GM20431 (cell line): Measurements from ENCODE around the gene UBE2QL1.

Experiments
- in situ Hi-C: fragments of 300-500 bp; cut with MseI, MboI; formaldehyde crosslinking; loops from one replicate; pipeline ENCODE4 v1.15.0; 2020; ENCODE audit warnings: low sequenced_read_pairs; ENCODE audit not compliant: unreplicated experiment

UBE2QL1 gene

DNA sequence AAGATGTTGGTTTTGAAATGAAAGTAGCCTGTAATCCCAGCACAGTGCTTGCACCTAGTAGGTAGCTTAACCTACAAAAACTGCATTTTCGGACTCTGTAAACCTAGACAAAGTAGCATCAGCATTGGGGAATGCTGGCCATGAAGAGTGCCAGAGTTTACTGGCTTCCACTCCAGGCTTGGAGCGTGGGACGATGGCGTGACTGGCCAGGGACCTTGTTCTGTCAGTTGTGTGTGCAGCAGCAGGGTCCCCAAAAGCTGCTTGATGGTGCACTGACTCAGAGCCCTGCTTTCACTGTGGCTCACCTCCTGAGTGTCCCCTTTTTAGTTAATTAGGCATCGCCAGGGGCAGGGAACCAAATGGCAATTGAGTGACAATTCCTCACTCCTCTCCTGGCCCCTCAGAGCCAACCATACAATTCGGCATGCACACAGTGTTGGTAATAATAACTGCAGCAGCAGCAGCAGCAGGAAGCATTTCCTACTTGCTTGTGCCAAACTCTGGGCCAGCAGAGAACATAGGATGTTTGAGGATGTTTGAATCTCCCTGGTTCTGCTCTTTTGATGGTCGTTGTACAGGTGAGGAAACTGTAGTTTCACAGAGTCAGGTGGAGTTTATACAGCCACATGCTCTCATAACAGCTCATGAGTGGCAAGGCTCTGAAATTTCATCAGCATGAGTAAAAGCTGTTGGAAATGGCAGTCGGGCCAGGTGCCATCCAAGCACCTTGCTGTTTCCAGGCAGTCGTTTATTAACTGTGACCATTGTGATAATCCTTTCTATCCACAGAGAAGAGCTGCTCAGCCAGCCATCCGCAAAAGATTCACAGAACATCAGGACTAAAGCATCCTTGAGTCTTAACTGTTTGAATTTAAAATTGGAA lies 4.2 kb downstream of the UBE2QL1 start:
- in situ Hi-C loops = no loop called here

DNA sequence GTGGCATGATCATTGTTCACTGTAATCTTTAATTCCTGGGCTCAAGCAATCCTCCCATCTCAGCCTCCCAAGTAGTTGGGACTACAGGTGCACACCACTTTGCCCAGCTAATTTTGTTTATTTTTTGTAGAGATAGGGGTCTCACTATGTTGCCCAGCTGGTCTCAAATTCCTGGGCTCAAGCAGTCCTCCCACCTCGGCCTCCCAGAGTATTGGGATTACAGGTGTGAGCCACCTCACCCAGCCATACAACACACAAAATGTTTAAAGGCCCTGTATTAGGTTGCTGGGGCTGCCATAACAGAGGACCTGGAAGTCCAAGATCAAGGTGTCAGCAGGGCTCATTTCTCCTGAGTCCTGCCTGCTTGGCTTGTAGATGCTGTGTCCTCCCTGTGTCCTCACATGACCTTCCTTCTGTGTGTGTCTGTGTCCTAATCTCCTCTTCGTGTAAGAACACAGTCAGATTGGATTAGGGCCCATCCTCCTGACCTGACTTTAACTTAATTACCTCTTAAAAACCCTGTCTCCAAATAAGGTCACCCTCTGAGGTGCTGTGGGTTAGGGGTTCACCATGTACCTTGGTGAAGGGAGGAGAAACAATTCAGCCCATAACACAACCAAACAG lies 5.4 kb downstream of the UBE2QL1 start:
- in situ Hi-C loops = no loop called here

DNA sequence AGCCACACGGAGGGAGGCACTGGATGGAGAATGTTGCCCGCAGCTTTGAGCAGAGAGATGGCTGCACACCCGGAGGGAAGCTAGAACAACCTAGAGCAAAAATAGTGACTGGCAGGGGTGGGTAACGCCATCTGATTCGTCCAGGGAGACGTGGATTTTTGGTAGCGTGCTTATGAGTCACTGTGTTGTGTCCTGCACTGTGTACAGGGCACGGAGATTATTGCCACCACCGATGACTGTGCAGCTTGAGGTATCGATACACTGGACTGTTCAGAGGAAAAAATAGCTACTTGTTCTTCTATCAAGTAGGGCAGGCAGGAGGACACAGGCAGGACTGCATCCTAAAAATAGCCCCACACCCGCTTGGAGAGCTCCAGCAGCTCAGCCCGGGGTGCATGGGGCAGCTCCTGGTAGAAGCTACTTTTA lies 6.0 kb downstream of the UBE2QL1 start:
- in situ Hi-C loops = no loop called here

DNA sequence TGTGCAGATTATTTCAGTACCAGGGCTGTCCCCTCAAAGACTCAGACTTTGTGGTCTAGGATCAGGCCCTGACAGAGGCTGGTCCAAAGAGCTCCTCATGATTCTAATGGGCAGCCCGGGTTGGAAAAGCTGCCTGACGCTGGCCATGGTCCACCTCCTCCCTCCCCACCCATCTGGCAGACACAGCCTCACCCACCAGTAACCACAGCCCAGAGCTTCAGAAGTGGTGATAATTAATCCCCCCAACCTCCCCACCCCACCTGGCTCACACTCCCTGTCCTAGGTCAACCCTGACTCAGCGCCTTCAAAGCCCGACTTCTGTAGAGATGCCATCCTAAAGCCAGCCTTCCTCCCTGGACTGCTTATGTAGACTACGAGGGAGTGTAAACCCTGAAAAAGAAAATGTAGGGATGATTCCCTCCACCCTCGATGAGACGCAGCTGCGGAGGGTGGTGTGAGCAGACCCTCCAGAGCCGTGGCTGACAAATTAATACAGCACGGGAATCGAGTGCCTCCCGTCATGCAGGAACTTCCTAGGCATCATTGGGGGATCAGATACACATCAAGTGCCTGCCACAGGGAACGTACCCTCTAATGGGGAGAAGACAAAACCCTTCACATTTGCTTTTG lies 7.0 kb downstream of the UBE2QL1 start:
- in situ Hi-C loops = no loop called here

DNA sequence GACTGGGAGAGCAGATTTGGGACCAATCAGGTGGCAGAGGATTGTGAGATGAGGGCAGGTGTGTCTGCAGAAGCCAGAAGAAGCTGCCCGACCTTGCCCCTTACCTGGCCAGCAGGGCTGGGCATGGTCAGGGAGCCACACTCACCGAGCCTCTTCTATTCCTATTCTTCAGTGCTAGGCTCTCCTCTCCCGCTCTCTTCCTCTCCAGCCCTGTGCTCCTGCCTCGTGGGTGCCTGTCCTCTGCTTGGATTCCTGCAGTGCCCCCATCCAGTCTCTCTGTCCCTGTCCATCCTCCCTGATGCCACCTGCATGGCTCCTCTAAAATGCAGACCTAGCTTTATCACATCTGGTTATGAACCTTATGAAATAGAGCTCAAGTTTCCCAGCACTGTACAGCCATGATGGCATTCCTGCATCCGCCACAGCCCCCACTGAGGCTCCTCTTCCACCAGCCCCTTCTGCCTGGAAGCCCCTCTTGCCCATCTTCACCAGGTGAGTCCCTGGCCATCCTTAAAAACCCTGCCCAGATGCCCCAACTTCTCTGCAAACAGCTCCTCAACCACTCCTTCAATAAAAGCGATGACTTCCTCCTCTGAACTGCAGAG lies 8.2 kb downstream of the UBE2QL1 start:
- in situ Hi-C loops = no loop called here

DNA sequence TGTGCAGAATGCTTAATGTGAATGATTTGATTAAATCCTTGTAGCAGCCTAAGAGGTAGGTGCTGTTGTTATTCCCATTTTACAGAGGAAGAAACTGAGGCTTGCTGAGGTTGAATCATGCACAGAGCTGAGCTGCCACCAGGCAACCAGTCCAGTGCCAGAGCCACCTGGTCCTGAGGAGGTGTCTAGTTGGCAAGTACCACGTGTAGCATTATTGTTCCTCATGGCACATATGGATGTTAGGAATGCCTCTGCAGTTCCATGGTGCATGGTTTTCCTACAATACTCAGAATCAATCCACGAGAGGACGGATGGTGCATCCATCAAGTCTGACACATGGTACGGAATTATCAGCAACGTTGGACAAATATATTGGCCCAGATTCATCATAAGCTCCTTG lies 8.9 kb downstream of the UBE2QL1 start:
- in situ Hi-C loops = no loop called here

DNA sequence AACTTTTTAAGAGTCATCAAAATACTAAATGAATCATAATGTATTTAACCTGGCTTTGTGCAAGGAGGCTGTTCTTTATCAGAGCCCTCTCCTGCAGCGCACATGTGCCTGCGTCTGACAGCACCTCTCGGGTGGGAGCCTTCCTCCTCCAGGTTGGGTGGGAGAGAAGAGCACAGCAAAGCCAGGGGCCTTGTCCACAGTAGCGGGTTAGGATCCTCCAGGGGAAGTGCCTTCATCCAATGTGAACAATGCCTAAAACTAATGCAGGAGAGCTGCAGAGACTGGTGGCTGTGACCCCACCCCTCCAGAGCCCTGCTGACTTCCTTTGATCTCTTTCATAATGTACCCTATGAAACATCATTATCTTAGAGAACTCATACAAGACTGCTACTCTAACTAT lies 10.2 kb downstream of the UBE2QL1 start:
- in situ Hi-C loops = no loop called here

DNA sequence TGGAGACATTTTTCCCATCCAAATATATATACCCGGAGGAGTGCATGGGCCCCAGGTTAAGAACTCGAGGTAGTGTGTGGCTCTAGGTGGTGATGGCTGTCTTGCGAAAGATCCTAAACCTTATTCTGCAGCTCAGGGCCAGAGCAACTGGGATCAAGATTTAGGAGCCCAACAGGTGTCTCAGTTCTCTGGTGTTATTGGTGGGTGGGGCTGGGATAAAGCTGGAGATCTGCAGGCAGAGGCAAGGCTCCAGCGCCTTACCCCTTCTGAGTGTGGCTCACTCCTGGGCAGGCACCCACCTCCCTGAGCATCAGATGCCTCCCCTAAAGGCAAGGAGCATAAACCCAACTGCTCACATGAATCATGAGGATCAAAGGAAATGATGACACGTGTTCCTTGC lies 11.2 kb downstream of the UBE2QL1 start:
- in situ Hi-C loops = no loop called here

DNA sequence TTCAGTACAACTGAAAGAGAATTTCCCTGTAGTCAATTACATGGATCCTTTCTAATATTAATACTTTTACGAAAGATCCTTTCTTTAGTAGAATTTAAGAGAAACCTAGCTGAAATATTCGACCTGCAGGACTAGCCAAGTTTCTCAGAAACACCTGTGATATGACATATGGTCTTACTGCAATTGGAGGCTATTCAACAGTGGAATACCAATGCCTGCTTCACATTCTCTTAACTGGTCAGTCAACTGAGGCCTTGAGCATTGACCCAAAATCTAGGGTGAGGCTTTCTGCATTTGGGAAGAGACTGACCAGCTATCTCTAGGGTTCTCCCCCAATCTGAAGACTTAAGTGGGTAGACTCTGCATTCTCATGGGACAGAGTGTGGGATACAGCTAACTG lies 12.3 kb downstream of the UBE2QL1 start:
- in situ Hi-C loops = no loop called here

DNA sequence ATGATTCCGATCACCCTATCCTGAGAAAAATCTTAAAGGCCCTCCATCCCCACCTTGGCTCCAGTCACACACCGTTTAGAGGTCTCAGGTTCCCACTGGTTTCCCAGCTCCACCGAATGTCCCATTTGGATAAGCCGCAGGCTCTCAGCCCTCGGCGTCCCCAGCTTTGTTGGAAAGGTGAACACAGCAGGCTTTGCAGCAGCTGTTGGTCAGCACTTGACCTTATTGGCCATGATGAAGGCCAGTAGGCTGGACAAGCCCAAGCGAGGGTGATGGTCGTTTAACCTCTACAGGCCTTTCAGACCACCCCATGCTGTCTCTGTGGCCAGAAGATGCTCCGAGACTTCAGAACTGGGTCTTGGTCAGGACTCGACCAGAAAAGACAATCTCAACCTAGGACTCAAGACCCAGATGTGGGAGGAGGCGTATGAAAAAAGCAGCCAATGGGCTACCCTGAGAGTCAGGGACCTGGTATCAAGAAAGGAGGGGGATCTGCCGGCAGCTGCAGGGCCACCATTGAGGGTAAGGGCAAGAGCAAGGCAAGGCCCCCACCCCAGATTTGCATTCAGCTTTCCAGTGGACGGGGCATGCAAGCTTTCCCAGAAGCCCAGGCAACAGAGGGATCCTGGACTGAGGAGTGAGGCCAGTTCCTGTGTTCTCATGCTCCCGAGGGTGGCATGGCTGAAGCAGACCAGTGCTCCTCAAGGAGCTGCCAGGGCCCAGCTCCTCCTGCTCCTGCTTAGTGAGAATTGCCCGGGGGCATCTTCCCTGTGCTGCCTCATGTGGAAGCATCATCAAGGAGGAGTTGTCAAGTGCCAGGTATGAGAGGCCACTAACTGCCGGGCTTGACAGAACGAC lies 13.4 kb downstream of the UBE2QL1 start:
- in situ Hi-C loops = no loop called here

DNA sequence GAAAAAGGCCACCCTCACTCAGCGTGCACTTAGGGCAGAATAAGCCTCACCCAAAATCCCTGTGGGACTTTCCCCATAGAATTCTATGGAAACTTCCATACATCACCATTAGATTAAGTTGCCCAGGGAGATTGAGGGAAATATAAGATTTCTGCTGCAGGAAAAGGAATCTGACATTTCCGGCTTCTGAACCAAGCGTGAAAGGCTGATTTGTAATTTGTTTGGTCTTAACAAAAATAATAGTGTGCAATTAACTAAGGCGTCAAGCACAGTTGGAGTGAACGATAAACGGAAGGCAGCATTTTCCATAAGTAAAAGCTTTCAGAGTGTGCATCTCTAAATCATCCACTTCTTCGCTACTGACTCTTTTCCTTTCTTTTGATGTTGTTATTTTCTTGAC lies 14.0 kb downstream of the UBE2QL1 start:
- in situ Hi-C loops = no loop called here

DNA sequence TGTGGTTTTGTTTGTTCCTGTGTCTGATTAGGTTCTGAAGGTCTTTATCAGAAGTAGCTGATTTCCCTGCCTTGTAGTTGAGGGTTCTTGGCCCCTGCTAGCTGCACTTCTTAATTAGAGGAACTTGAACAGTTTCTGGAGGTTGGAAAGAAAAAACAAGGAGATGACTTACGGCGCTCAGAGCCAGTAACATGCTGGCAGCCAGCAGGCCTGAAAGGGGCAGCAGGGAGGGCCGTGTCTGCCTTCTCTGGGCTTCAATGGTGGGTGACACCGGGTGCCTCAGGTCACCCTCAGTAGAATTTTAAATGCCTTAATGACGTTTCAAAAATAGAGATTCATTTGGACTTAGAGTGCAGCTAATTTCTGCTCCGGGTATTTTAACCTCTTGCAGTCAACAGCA lies 15.8 kb downstream of the UBE2QL1 start:
- in situ Hi-C loops = no loop called here

DNA sequence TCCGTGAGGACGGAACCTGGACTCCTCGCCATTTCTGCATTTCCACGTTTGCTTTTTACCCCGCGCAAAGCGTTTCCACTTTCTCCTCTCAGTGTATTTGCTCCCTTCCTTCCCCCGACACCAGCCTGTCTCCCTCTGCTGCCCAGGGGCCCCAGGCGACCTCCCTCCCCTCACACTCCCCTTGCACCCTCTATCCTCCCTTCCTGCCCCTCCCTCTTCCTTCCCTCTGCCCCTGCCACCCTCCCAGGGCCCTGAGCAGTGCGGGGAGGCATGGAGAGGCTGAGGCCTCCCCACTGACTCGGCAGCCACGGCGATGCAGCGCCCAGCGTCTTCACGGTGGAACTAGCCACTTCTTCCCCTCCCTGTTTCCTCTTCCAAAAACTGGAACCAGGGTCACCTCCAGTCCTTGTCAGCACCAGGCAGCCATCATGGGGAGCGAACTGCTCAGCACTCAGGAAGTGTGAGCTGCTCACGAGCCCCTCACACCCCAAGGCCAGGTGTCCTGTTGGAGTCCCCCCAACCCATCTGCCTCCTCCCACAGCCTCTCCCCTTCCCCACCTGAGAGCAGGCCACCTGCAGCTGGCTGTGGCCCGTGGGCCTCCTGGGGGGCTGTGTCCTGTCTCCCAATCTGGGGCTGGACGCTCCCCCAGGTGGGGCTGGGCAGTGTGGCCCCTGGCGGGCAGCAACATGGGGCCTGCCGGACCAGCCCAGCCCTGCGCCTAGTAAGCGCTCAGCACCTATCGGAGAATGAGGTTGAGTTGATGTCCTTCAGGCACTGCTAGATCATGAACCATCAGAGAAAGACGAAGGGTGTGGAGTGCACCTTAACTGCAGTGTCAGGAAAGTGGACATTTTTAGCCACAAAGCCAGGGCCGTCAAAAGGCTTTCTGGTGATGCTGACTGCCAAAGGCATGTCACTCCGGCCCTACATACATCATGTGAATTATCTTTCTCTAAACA lies 17.5 kb downstream of the UBE2QL1 start:
- in situ Hi-C loops = no loop called here

DNA sequence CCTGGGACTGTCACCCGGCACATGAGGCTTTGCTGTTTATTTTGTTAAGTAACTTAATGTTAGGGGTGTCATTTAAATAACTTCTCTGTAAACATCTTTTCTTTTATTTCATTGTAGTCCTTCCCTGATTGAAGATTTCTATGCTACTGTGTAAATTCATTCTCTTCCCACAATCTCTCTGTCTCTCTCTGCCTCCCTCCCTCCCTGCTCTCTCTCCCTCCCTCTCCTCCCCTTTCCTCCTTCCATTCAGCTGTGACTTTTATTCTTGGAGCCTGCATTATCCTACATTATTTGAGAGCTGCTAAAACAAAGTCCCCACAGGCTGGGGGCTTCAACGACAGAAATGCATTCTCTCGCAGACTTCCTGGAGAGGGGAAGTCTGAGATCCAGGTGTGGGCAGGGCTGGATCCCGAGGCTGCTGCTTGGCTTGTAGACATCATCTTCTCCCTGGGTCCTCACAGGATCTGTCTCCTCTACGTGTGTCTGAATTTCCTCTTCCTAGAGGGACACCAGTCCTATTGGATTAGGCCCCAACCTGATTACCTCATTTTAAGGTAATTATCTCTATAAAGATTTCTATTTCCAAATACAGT lies 18.4 kb downstream of the UBE2QL1 start:
- in situ Hi-C loops = no loop called here

DNA sequence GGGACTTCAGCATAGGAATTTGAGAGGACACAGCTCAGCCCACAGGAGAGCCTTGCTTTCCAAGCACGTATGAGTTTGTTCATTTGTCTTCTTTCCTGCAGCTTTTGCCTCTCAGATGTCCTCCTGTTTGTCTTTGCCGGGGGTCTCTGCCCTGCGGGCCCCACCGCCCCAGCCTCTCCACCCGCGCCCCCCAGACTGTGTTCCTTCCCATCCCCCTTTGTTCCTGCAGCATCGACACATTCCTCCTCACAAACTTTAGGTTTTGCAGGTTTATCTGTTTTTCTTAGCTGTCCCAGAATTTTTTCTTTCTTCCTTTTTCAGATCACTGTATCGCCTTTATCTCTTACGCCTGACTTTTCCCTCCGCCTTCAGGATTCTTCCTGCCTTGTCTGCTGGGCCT lies 18.9 kb downstream of the UBE2QL1 start:
- in situ Hi-C loops = no loop called here

DNA sequence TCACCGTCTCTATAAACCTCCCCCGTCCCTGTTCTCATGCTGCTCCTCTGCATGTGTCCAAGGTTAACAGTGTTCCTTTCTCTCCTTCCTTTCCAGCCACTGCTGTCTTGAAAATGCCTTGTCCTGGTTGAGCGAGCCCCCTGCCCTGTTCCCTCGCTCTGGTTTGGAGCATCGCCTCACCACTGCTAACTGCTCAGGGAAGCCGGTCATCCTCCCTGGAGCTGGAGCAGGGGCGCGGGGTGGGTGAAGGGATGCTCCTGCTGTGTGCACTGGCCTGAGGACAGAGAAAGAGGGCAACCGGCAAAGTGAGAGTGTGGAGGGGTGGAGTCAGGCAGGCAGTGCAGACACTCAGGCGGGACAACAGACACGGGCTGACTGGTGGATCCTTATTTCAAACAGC lies 19.4 kb downstream of the UBE2QL1 start:
- in situ Hi-C loops = no loop called here

DNA sequence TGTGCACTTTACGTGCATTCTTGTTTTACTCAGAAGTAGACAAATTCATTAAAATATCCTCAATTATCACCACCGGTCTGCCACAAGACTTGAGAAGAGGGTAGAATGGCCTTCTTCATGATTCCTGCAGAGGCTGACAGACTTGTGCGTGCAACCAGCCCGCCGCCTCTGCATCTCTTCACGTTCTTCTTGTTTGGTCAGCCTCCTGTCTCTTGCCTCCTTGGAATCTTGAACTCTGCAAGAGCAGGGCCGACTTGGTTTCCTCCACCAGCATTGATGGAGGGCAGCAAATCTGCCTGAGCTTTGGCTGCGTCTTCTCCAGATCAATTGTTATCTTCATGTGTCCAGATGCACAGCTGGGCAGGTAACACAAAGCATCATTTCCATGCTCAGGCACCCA lies 20.2 kb downstream of the UBE2QL1 start:
- in situ Hi-C loops = no loop called here

DNA sequence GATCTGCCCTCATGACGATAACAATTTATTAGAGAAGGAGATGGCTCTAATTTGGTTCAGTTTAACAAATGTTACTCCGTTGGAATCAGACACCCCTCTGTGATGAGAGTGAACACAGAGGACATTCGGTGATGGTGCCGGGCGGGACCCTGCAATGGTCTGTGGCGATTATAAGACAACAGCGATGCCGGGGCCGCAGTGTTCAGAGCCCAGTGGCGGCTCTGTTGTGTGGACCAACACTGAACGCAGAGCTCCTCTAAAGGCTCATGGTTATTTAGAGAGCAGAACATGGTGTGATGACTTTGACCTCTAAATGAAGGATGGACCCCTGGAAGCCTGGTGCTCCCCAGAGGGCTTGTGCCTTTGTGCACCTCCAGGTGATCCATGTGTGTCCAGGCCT lies 21.2 kb downstream of the UBE2QL1 start:
- in situ Hi-C loops = no loop called here

DNA sequence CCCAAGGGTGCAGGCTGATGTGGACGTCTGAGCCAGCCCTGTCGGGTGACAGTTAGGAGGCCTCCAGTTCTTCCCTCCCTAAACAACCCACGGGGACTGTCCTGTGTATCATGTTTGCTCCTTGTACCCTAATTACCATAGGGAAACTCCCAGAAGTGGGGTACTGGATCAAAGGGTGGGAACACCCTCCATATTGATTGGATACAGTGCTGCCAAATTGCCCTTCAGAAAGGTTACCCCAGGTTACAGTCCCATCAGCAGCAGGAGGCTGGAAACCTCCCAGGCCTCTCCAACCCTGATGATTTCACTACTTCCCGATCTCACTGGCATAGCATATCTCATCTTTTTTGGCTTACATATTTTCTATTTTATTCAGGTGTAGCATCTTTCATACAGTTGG lies 22.0 kb downstream of the UBE2QL1 start:
- in situ Hi-C loops = no loop called here
